Erythroblast (primary cell): ENCODE results near the gene COMMD10.

Experiments
- GATA1 ChIP-seq: IDR thresholded peaks from 2 replicates; pipeline ENCODE4 v1.6.1; 2011; ENCODE audit warnings: low read depth, mild to moderate bottlenecking, control low read depth, low read length, moderate library complexity
- POLR2A ChIP-seq: IDR thresholded peaks from 2 replicates; pipeline ENCODE4 v1.6.1; 2011; ENCODE audit warnings: mild to moderate bottlenecking, low read length

- TF ChIP-seq POLR2A (no peak), GATA1 (no peak)
These were observed 536 bp upstream of the COMMD10 start for GRCh38 chr5:116084287-116084691.
